ENCODE results near the gene THBS2.
"Not testable (repeated sequence)": the region's sequence is repeated elsewhere in the genome, so short reads cannot be mapped to it uniquely, and the experiment has no call there.

The THBS2 gene

GRCh38 chr6:169184419-169184818 lies 69.2 kb downstream of the THBS2 start:
- DNase-seq (ENCODE audit: low read depth), result no peak

- DNase-seq (ENCODE audit: low read depth), result no peak
Measured at GRCh38 chr6:169183233-169183632, 70.4 kb downstream of the THBS2 start.

GRCh38 chr6:169179831-169180230 lies 73.8 kb downstream of the THBS2 start:
- DNase-seq (ENCODE audit: low read depth), result not testable (repeated sequence)

- no peak for DNase-seq (ENCODE audit: low read depth)
Measured at GRCh38 chr6:169177516-169178166, 76.0 kb downstream of the THBS2 start.

GRCh38 chr6:169176361-169176991 lies 77.2 kb downstream of the THBS2 start:
- DNase-seq (ENCODE audit: low read depth), result no peak

GRCh38 chr6:169175360-169175887 lies 78.2 kb downstream of the THBS2 start:
- no peak for DNase-seq (ENCODE audit: low read depth)

- no peak for DNase-seq (ENCODE audit: low read depth)
Measured at GRCh38 chr6:169174516-169175359, 78.9 kb downstream of the THBS2 start.

- DNase-seq (ENCODE audit: low read depth), result no peak
Measured at GRCh38 chr6:169173532-169174268, 79.9 kb downstream of the THBS2 start.

GRCh38 chr6:169172946-169173345 lies 80.7 kb downstream of the THBS2 start:
- DNase-seq (ENCODE audit: low read depth), result no peak

- no peak for DNase-seq (ENCODE audit: low read depth)
Measured at GRCh38 chr6:169172456-169172855, 81.2 kb downstream of the THBS2 start.

GRCh38 chr6:169171951-169172350 lies 81.7 kb downstream of the THBS2 start:
- DNase-seq (ENCODE audit: low read depth), result no peak

- DNase-seq (ENCODE audit: low read depth), result no peak
Measured at GRCh38 chr6:169171016-169171415, 82.6 kb downstream of the THBS2 start.

- no peak for DNase-seq (ENCODE audit: low read depth)
Measured at GRCh38 chr6:169170583-169170955, 83.1 kb downstream of the THBS2 start.

- DNase-seq (ENCODE audit: low read depth), result no peak
Measured at GRCh38 chr6:169169941-169170582, 83.6 kb downstream of the THBS2 start.

- no peak for DNase-seq (ENCODE audit: low read depth)
Measured at GRCh38 chr6:169169375-169169774, 84.3 kb downstream of the THBS2 start.

GRCh38 chr6:169168706-169169105 lies 84.9 kb downstream of the THBS2 start:
- no peak for DNase-seq (ENCODE audit: low read depth)

GRCh38 chr6:169168302-169168630 lies 85.4 kb downstream of the THBS2 start:
- no peak for DNase-seq (ENCODE audit: low read depth)

GRCh38 chr6:169167581-169168301 lies 85.9 kb downstream of the THBS2 start:
- no peak for DNase-seq (ENCODE audit: low read depth)

- DNase-seq (ENCODE audit: low read depth), result no peak
Measured at GRCh38 chr6:169166896-169167580, 86.6 kb downstream of the THBS2 start.

All from stimulated activated CD8-positive, alpha-beta memory T cell treated with anti-CD3 and anti-CD28 coated beads, Interleukin-12 subunit alpha, Interleukin-12 subunit beta, amount 100 ng/mL, for 1 hour (primary cell).